CD4-positive, alpha-beta T cell (primary cell): ENCODE data around the gene TGFBI. TPM values are rescaled to one million over a fixed set of nuclear protein-coding genes. Genes with fewer than 3 reads are reported as not detected.

ENCODE experiments used
- ATAC-seq: fragments of 200-7000 bp; cut with Tn5 transposase; one replicate; pipeline ENCODE4 v1.10.0; 2022; ENCODE audit warnings: mild to moderate bottlenecking; ENCODE audit not compliant: poor library complexity
- CTCF ChIA-PET: fragments of 350-600 bp; sonication (Branson Sonifier 250); formaldehyde crosslinking; loops from one replicate; lab custom pipeline; 2021; ENCODE audit warnings: antibody characterized with exemption, inconsistent platforms; lab: Charles Lee
- POLR2A ChIA-PET: fragments of 350-600 bp; sonication (Branson Sonifier 250); formaldehyde crosslinking; loops from one replicate; lab custom pipeline; 2021; ENCODE audit warnings: antibody characterized with exemption, inconsistent platforms; lab: Charles Lee
- DNase-seq, 14 experiments: peaks; one replicate each; pipeline ENCODE4 v3.0.0-alpha.2; 2013 to 2020; ENCODE audit warnings: mixed read lengths in 2 of 14
- H3K27ac ChIP-seq, 2 donors: one replicate each; pipeline versions ENCODE4 v1.5.1 to v1.7.0; 2013; ENCODE audit warnings: low read length in 2 of 2, low read depth in 1 of 2, mild to moderate bottlenecking in 1 of 2
- H3K27me3 ChIP-seq, 2 experiments: 1 replicate in 1 of 2; 2 replicates in 1 of 2; pipeline versions ENCODE4 v1.6.1 to v1.7.0; 2013; ENCODE audit warnings: low read length in 2 of 2, control low read depth in 1 of 2, mild to moderate bottlenecking in 1 of 2, moderate library complexity in 1 of 2; ENCODE audit not compliant: insufficient read depth in 2 of 2, control insufficient read depth in 1 of 2
- H3K36me3 ChIP-seq: one replicate; pipeline ENCODE4 v1.6.1; 2013; ENCODE audit warnings: low read length, control low read depth; ENCODE audit not compliant: insufficient read depth
- H3K4me1 ChIP-seq: one replicate; pipeline ENCODE4 v1.6.1; 2013; ENCODE audit warnings: low read length, control low read depth; ENCODE audit not compliant: insufficient read depth
- H3K4me3 ChIP-seq: one replicate; pipeline ENCODE4 v1.5.1; 2013; ENCODE audit warnings: mild to moderate bottlenecking, low read length, moderate library complexity
- H3K9me3 ChIP-seq, 2 experiments: 1 replicate in 1 of 2; 2 replicates in 1 of 2; pipeline versions ENCODE4 v1.6.1 to v1.7.0; 2013; ENCODE audit warnings: low read length in 2 of 2, mild to moderate bottlenecking in 2 of 2, control low read depth in 1 of 2, moderate library complexity in 1 of 2; ENCODE audit not compliant: control insufficient read depth in 1 of 2, insufficient read depth in 1 of 2
- H3K27ac Mint-ChIP-seq: one replicate; pipeline ENCODE4 v1.8.0; 2020; ENCODE audit warnings: mixed read lengths
- H3K27me3 Mint-ChIP-seq: one replicate; pipeline ENCODE4 v1.8.0; 2021; ENCODE audit warnings: mixed read lengths
- H3K36me3 Mint-ChIP-seq: one replicate; pipeline ENCODE4 v1.8.0; 2021; ENCODE audit warnings: low read depth, mixed read lengths
- H3K4me1 Mint-ChIP-seq: one replicate; pipeline ENCODE4 v1.8.0; 2021; ENCODE audit warnings: low read depth, mixed read lengths
- H3K4me3 Mint-ChIP-seq: one replicate; pipeline ENCODE4 v1.8.0; 2020; ENCODE audit warnings: mild to moderate bottlenecking, mixed read lengths
- H3K9me3 Mint-ChIP-seq: one replicate; pipeline ENCODE4 v1.8.0; 2020; ENCODE audit warnings: mixed read lengths
- CTCF ChIP-seq: fragments of 200-600 bp; IDR thresholded peaks from one replicate; pipeline ENCODE4 v1.8.0; 2022; ENCODE audit warnings: antibody characterized with exemption, mild to moderate bottlenecking
- intact Hi-C, 2 experiments: fragments of 100-400 bp; cut with DNase I in 1 of 2; cut with micrococcal nuclease in 1 of 2; formaldehyde crosslinking; loops; one replicate each; pipeline versions ENCODE4 v1.15.1 to v1.9.0; 2023 to 2025; cut with DNase I, micrococcal nuclease
- total RNA-seq, 174 experiments: library from RNA in 2 of 174; stranded (reverse) in 2 of 174; gene quantifications; one replicate each; pipeline ENCODE4 v1.2.3 and lab custom pipeline; 2021 to 2026

TGFBI gene
- total RNA-seq, 2 experiments from 2014 or later = 4.8 to 5.9 TPM

- no peaks in the 10 kb centered on the region for H3K36me3 Mint-ChIP-seq
- intact Hi-C loops = no loop called here
Measured at GRCh38 chr5:136058039-136058971, 29.5 kb downstream of the TGFBI start.

GRCh38 chr5:136058972-136059354 is 30.2 kb downstream of the TGFBI start:
- H3K36me3 Mint-ChIP-seq = no peaks in the 10 kb centered on the region
- Histone ChIP-seq H3K27me3 (no peaks in the 10 kb centered on the region), H3K27ac (no peak overlapping the region), H3K4me1 (no peaks in the 10 kb centered on the region), H3K9me3 (no peaks in the 10 kb centered on the region), H3K36me3 (peaks cover 3% of the 10 kb centered on the region), H3K4me3 (no peak overlapping the region)
- intact Hi-C loops = no loop called here
- POLR2A ChIA-PET = no interaction called here
- DNase-seq (no peak), ATAC-seq (no peak)
- TF ChIP-seq CTCF = no peak
- no peak overlapping the region for H3K27ac Mint-ChIP-seq
- CTCF ChIA-PET = no interaction called here
- H3K4me3 Mint-ChIP-seq = no peak overlapping the region
- H3K9me3 Mint-ChIP-seq = no peaks in the 10 kb centered on the region
- H3K27me3 Mint-ChIP-seq = peaks cover 5% of the 10 kb centered on the region
- no peaks in the 10 kb centered on the region for H3K4me1 Mint-ChIP-seq

More at GRCh38 chr5:136058039-136058971, 29.5 kb downstream of the TGFBI start:
- peaks cover 3% of the 10 kb centered on the region for H3K36me3 ChIP-seq
- H3K27me3 ChIP-seq = no peaks in the 10 kb centered on the region
- ATAC-seq (no peak), DNase-seq (no peak)
- Mint-ChIP-seq H3K4me1 (no peaks in the 10 kb centered on the region), H3K4me3 (no peak overlapping the region), H3K9me3 (no peaks in the 10 kb centered on the region), H3K27me3 (peaks cover 5% of the 10 kb centered on the region), H3K27ac (no peak overlapping the region)
- ChIA-PET POLR2A (no interaction called here), CTCF (no interaction called here)
- H3K27ac ChIP-seq = no peak overlapping the region
- no peak overlapping the region for H3K4me3 ChIP-seq
- no peaks in the 10 kb centered on the region for H3K9me3 ChIP-seq
- H3K4me1 ChIP-seq = no peaks in the 10 kb centered on the region
- TF ChIP-seq CTCF = no peak

GRCh38 chr5:136060963-136061362 is 32.2 kb downstream of the TGFBI start:
- no peaks in the 10 kb centered on the region for H3K36me3 Mint-ChIP-seq
- CTCF ChIA-PET = no interaction called here
- POLR2A ChIA-PET = no interaction called here
- peaks cover 3% of the 10 kb centered on the region for H3K36me3 ChIP-seq
- TF ChIP-seq CTCF = no peak
- H3K27ac ChIP-seq = no peak overlapping the region
- H3K9me3 ChIP-seq = no peaks in the 10 kb centered on the region
- no peak overlapping the region for H3K4me3 Mint-ChIP-seq
- H3K27me3 Mint-ChIP-seq = peaks cover 5% of the 10 kb centered on the region
- H3K27me3 ChIP-seq = no peaks in the 10 kb centered on the region
- intact Hi-C loops = loop anchor here (5.0 kb wide), 2 partner anchors 114 to 174 kb away; no protein-coding TSS in a partner anchor
- no peak for DNase-seq
- no peaks in the 10 kb centered on the region for H3K9me3 Mint-ChIP-seq
- H3K4me3 ChIP-seq = no peak overlapping the region
- ATAC-seq = no peak
- H3K4me1 Mint-ChIP-seq = no peaks in the 10 kb centered on the region
- no peaks in the 10 kb centered on the region for H3K4me1 ChIP-seq
- H3K27ac Mint-ChIP-seq = no peak overlapping the region
